PC-9 (cell line): ENCODE results near the gene ALKBH6.

ENCODE experiments used
- CTCF ChIP-seq: fragments of 200-600 bp; sonication (generic); conservative IDR thresholded peaks from 2 replicates; pipeline ENCODE4 v1.6.1; 2017; ENCODE audit warnings: mixed run types, antibody characterized with exemption, mild to moderate bottlenecking, moderate library complexity
- EZH2 ChIP-seq: fragments of 200-600 bp; sonication (generic); IDR thresholded peaks from 2 replicates; pipeline ENCODE4 v1.8.0; 2017; ENCODE audit warnings: antibody characterized with exemption, low read depth

DNA sequence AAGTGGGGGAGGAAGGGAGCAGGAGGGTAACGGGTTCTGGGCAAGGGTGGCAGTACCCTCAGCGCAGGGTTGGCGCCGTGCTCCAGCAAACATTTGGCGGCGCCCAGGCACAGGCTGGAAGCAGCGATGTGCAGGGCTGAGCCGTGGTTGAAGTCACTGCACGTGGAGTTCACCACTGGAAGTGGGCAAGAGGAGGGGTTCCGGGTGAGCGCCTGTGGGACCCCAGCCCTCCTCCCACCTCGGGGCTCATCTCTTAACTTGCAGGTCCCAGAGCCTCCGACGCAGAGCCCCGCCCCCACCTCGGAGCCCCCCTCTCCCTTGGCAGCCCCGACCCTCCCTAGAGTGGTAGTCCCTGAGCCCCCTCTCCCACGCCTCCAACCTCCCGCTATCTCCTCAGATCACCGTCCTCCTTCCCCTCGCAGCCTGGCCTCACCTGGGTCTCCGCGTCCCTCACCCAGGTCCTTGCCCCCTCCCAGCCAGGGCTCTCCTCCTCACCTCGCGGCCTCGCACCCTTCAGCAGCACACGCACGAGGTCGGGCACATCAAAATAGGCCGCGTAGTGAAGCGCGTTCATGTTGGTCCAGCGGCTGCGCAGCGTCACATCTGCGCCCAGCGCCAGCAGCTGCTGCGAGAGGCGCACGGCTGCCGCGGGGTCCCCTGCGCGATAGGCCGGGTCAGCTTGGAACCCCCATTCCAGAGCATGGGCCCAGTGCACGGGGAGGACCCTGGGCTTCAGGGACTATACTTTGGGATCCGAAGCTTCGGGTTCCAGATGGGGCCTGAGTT, 12.3 kb upstream of the ALKBH6 start:
- TF ChIP-seq EZH2 (no peak), CTCF (no peak)
